H9 (cell line): ENCODE data around the gene PPP1R7. TPM values are rescaled to one million over a fixed set of nuclear protein-coding genes. Genes with fewer than 3 reads are reported as not detected.

ENCODE experiments used
- DNase-seq: peaks from one replicate; pipeline ENCODE4 v3.0.0-alpha.2; 2017
- H2AFZ ChIP-seq: one replicate; pipeline ENCODE4 v1.6.1; 2013; ENCODE audit warnings: mild to moderate bottlenecking, low read length, control low read depth, moderate library complexity
- H2AK5ac ChIP-seq: 2 replicates; pipeline ENCODE4 v1.6.1; 2013; ENCODE audit warnings: low read length, control low read depth, mixed read lengths; ENCODE audit not compliant: insufficient read length
- H2BK120ac ChIP-seq: one replicate; pipeline ENCODE4 v1.6.1; 2013; ENCODE audit warnings: low read depth, mild to moderate bottlenecking, low read length, control low read depth, inconsistent platforms; ENCODE audit not compliant: poor library complexity, severe bottlenecking
- H2BK12ac ChIP-seq: 2 replicates; pipeline ENCODE4 v1.6.1; 2013; ENCODE audit warnings: low read length, control low read depth, mixed read lengths, low read depth; ENCODE audit not compliant: insufficient read length
- H2BK15ac ChIP-seq: 2 replicates; pipeline ENCODE4 v1.6.1; 2013; ENCODE audit warnings: low read depth, low read length, control low read depth
- H2BK20ac ChIP-seq: one replicate; pipeline ENCODE4 v1.6.1; 2013; ENCODE audit warnings: low read depth, mild to moderate bottlenecking, low read length, control low read depth, inconsistent platforms; ENCODE audit not compliant: poor library complexity, severe bottlenecking
- H2BK5ac ChIP-seq: 2 replicates; pipeline ENCODE4 v1.6.1; 2013; ENCODE audit warnings: low read length, control low read depth, mixed read lengths; ENCODE audit not compliant: insufficient read length
- H3K14ac ChIP-seq: 2 replicates; pipeline ENCODE4 v1.6.1; 2013; ENCODE audit warnings: low read length, control low read depth; ENCODE audit not compliant: insufficient read depth
- H3K18ac ChIP-seq: 2 replicates; pipeline ENCODE4 v1.6.1; 2013; ENCODE audit warnings: low read depth, mild to moderate bottlenecking, mixed read lengths, low read length, control low read depth; ENCODE audit not compliant: insufficient read length
- H3K23ac ChIP-seq: 2 replicates; pipeline ENCODE4 v1.6.1; 2013; ENCODE audit warnings: low read length, control low read depth, mixed read lengths, low read depth; ENCODE audit not compliant: insufficient read length
- H3K23me2 ChIP-seq: 2 replicates; pipeline ENCODE4 v1.6.1; 2013; ENCODE audit warnings: low read depth, mild to moderate bottlenecking, mixed read lengths, low read length, control low read depth; ENCODE audit not compliant: insufficient read length, poor library complexity, severe bottlenecking
- H3K27ac ChIP-seq: 2 replicates; pipeline ENCODE4 v1.5.1; 2013; ENCODE audit warnings: low read length, control low read depth, mixed read lengths, low read depth; ENCODE audit not compliant: insufficient read length
- H3K27me3 ChIP-seq: 2 replicates; pipeline ENCODE4 v1.6.1; 2013; ENCODE audit warnings: low read length, control low read depth, inconsistent platforms; ENCODE audit not compliant: insufficient read depth
- H3K4ac ChIP-seq: 2 replicates; pipeline ENCODE4 v1.6.1; 2013; ENCODE audit warnings: low read depth, mild to moderate bottlenecking, control low read depth, inconsistent platforms, low read length, moderate library complexity
- H3K4me1 ChIP-seq: 2 replicates; pipeline ENCODE4 v1.6.1; 2013; ENCODE audit warnings: low read length, control low read depth, inconsistent platforms; ENCODE audit not compliant: insufficient read depth
- H3K4me2 ChIP-seq: 2 replicates; pipeline ENCODE4 v1.6.1; 2013; ENCODE audit warnings: low read length, control low read depth, mixed read lengths; ENCODE audit not compliant: insufficient read length, insufficient read depth
- H3K56ac ChIP-seq: 2 replicates; pipeline ENCODE4 v1.6.1; 2013; ENCODE audit warnings: low read depth, mild to moderate bottlenecking, mixed read lengths, low read length, control low read depth; ENCODE audit not compliant: insufficient read length
- H3K79me1 ChIP-seq: 2 replicates; pipeline ENCODE4 v1.6.1; 2013; ENCODE audit warnings: low read depth, mild to moderate bottlenecking, moderate library complexity, low read length, control low read depth, inconsistent platforms; ENCODE audit not compliant: insufficient read depth, poor library complexity, severe bottlenecking
- H3K79me2 ChIP-seq: 2 replicates; pipeline ENCODE4 v1.6.1; 2013; ENCODE audit warnings: low read length, control low read depth, inconsistent platforms; ENCODE audit not compliant: insufficient read depth
- H3K9ac ChIP-seq: 2 replicates; pipeline ENCODE4 v1.6.1; 2013; ENCODE audit warnings: low read length, control low read depth, mixed read lengths; ENCODE audit not compliant: insufficient read length; ENCODE audit errors: extremely low read depth
- H3K9me3 ChIP-seq: one replicate; pipeline ENCODE4 v1.6.1; 2013; ENCODE audit warnings: low read depth, low read length, inconsistent platforms; ENCODE audit not compliant: control insufficient read depth
- H3T11ph ChIP-seq: one replicate; pipeline ENCODE4 v1.6.1; 2013; ENCODE audit warnings: mild to moderate bottlenecking, low read length, control low read depth, inconsistent platforms
- H4K20me1 ChIP-seq: one replicate; pipeline ENCODE4 v1.6.1; 2013; ENCODE audit not compliant: control insufficient read depth, insufficient read length, insufficient read depth
- H4K5ac ChIP-seq: 2 replicates; pipeline ENCODE4 v1.6.1; 2013; ENCODE audit warnings: low read depth, mild to moderate bottlenecking, mixed read lengths, low read length, control low read depth; ENCODE audit not compliant: insufficient read length
- H4K8ac ChIP-seq: replicated peaks from 2 replicates; pipeline ENCODE4 v1.6.1; 2013; ENCODE audit warnings: low read length, control low read depth, mixed read lengths, low read depth; ENCODE audit not compliant: insufficient read length
- H4K91ac ChIP-seq: 2 replicates; pipeline ENCODE4 v1.6.1; 2013; ENCODE audit warnings: low read depth, mild to moderate bottlenecking, moderate library complexity, mixed read lengths, low read length, control low read depth; ENCODE audit not compliant: insufficient read length
- H3K27ac Mint-ChIP-seq, 3 experiments: 2 replicates in 2 of 3; 3 replicates in 1 of 3; pipeline ENCODE4 v1.8.0; 2020 to 2021; ENCODE audit warnings: mixed read lengths in 3 of 3, mild to moderate bottlenecking in 1 of 3, moderate library complexity in 1 of 3
- H3K27me3 Mint-ChIP-seq: 2 replicates; pipeline ENCODE4 v1.8.0; 2021; ENCODE audit warnings: low read depth, mild to moderate bottlenecking, moderate library complexity, mixed read lengths
- H3K36me3 Mint-ChIP-seq, 3 experiments: 2 replicates in 2 of 3; 3 replicates in 1 of 3; pipeline ENCODE4 v1.8.0; 2020 to 2021; ENCODE audit warnings: low read depth in 3 of 3, mixed read lengths in 3 of 3; ENCODE audit not compliant: insufficient read depth in 1 of 3
- H3K4me1 Mint-ChIP-seq, 2 experiments: 2 replicates each; pipeline ENCODE4 v1.8.0; 2020; ENCODE audit warnings: mixed read lengths in 2 of 2
- H3K4me3 Mint-ChIP-seq, 2 experiments: 2 replicates in 1 of 2; 3 replicates in 1 of 2; pipeline ENCODE4 v1.8.0; 2020 to 2021; ENCODE audit warnings: mild to moderate bottlenecking in 2 of 2, mixed read lengths in 2 of 2, moderate library complexity in 1 of 2
- H3K9me3 Mint-ChIP-seq, 2 experiments: 2 replicates in 1 of 2; 3 replicates in 1 of 2; pipeline ENCODE4 v1.8.0; 2020; ENCODE audit warnings: mild to moderate bottlenecking in 2 of 2, mixed read lengths in 2 of 2, moderate library complexity in 1 of 2
- CTCF ChIP-seq: fragments of 200-600 bp; sonication (generic); conservative IDR thresholded peaks from 3 replicates; pipeline ENCODE4 v1.8.0; 2021; ENCODE audit warnings: antibody characterized with exemption, mild to moderate bottlenecking
- WGBS: extraction: QIAGEN DNeasy Blood & Tissue Kit; methylation state at CpG from one replicate; pipeline ENCODE4 v1.1.7; 2013; ENCODE audit warnings: missing lambda C conversion rate, low lambda C conversion rate, mixed read lengths; ENCODE audit not compliant: insufficient read length; ENCODE audit errors: extremely low coverage; 5-methylcytosine and 5-hydroxymethylcytosine counted together
- total RNA-seq: library from RNA; stranded (reverse); gene quantifications from 2 replicates; pipeline ENCODE4 v1.2.1, GENCODE V29; 2021

Gene PPP1R7
- total RNA-seq, 1 experiment from 2014 or later, result 60.2 TPM

GRCh38 chr2:241185961-241186360, 35.7 kb downstream of the PPP1R7 start:
- no peak overlapping the region for H3K23ac ChIP-seq
- no peaks in the 10 kb centered on the region for H3K79me2 ChIP-seq
- no peak overlapping the region for H3K27ac ChIP-seq
- H2BK20ac ChIP-seq, result no peak overlapping the region
- H3K4ac ChIP-seq, result no peak overlapping the region
- H4K5ac ChIP-seq, result no peak overlapping the region
- no peaks in the 10 kb centered on the region for H3K23me2 ChIP-seq
- no peaks in the 10 kb centered on the region for H4K20me1 ChIP-seq
- no peak overlapping the region for H4K91ac ChIP-seq
- no peaks in the 10 kb centered on the region for H3K79me1 ChIP-seq
- H3K14ac ChIP-seq, result no peak overlapping the region
- no peak overlapping the region for H2AFZ ChIP-seq
- Mint-ChIP-seq H3K27ac (no peak overlapping the region), H3K27me3 (no peaks in the 10 kb centered on the region; the same call in 1 of the 2 replicates), H3K9me3 (no peaks in the 10 kb centered on the region), H3K4me3 (no peak overlapping the region), H3K36me3 (peaks cover 0 to 2% (median 0%) of the 10 kb centered on the region in 3 experiments; a peak in 1 of 7 replicates), H3K4me1 (peaks cover 8 to 13% of the 10 kb centered on the region in 2 experiments)
- H3K9me3 ChIP-seq, result no peaks in the 10 kb centered on the region
- TF ChIP-seq CTCF, result no peak
- no peak overlapping the region for H3K9ac ChIP-seq
- no peak overlapping the region for H3K18ac ChIP-seq
- no peak overlapping the region for H3K56ac ChIP-seq
- no peak overlapping the region for H2BK120ac ChIP-seq
- H4K8ac ChIP-seq, result no peak overlapping the region
- no peaks in the 10 kb centered on the region for H3K27me3 ChIP-seq
- H2BK15ac ChIP-seq, result no peak overlapping the region
- WGBS, result no CpG with 5 or more reads among the region's 11 CpGs
- H2AK5ac ChIP-seq, result no peak overlapping the region
- DNase-seq, result no peak
- H3T11ph ChIP-seq, result no peak overlapping the region
- H3K4me2 ChIP-seq, result no peak overlapping the region
- no peak overlapping the region for H2BK12ac ChIP-seq
- H3K4me1 ChIP-seq, result no peaks in the 10 kb centered on the region
- no peak overlapping the region for H2BK5ac ChIP-seq
